ENCODE results near the gene GREB1L. TPM values are rescaled to one million over a fixed set of nuclear protein-coding genes. Genes with fewer than 3 reads are reported as not detected.
A peak's percentile ranks its signal among the peaks of the same experiment; 100 is the strongest.

The GREB1L gene
- total and polyA plus RNA-seq, 11 donors, result 4.0 to 21.5 (median 9.0) TPM

DNA sequence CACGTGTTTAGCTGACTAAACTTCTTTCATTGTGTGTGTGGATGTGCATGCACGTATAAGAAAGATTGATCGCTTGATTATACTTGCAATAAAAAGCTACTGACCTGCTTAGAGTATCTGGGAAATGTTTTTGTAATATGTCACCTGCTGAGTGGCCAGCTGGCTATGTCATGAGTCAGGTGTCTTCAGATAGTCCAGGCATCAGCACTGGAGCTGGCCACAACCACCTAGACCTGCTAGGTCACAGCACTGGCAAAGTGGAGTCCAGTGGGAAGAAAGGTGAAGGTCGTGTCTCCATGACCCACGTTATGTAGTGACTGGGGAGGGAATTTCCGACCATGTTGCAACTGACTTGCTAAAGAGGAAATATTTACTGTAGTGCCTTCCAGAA is 211.5 kb downstream of the GREB1L start:
- peak overlapping the region in 1 of 12 donors; percentile 28 for H3K27ac ChIP-seq
- intact Hi-C loops (cut with DNase I), result no loop called here
- no peak for DNase-seq

GRCh38 chr18:21454725-21455124 is 212.7 kb downstream of the GREB1L start:
- no peak for TF ChIP-seq POLR2A (IDR thresholded peaks at IDR 0.05)
- TF ChIP-seq, protein P1, sequence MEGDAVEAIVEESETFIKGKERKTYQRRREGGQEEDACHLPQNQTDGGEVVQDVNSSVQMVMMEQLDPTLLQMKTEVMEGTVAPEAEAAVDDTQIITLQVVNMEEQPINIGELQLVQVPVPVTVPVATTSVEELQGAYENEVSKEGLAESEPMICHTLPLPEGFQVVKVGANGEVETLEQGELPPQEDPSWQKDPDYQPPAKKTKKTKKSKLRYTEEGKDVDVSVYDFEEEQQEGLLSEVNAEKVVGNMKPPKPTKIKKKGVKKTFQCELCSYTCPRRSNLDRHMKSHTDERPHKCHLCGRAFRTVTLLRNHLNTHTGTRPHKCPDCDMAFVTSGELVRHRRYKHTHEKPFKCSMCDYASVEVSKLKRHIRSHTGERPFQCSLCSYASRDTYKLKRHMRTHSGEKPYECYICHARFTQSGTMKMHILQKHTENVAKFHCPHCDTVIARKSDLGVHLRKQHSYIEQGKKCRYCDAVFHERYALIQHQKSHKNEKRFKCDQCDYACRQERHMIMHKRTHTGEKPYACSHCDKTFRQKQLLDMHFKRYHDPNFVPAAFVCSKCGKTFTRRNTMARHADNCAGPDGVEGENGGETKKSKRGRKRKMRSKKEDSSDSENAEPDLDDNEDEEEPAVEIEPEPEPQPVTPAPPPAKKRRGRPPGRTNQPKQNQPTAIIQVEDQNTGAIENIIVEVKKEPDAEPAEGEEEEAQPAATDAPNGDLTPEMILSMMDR (IDR thresholded peaks at IDR 0.05), result no peak
- H3K27ac ChIP-seq, result no peak overlapping the region
- no peaks in the 10 kb centered on the region for H3K36me3 ChIP-seq
- intact Hi-C loops (cut with DNase I), result no loop called here
- no peak overlapping the region for H3K4me3 ChIP-seq
- peaks cover 0 to 39% (median 7%) of the 10 kb centered on the region in 12 donors for H3K4me1 ChIP-seq
- WGBS, 4 donors, result 79 to 88% (median 85%) methylated on average over 5 of the region's 5 CpGs
- ATAC-seq (no peak), DNase-seq (no peak)
- H3K27me3 ChIP-seq, result no peaks in the 10 kb centered on the region
- no peaks in the 10 kb centered on the region for H3K9me3 ChIP-seq

More for the DNA sequence above, 211.5 kb downstream of the GREB1L start:
- no peak for TF ChIP-seq POLR2A (IDR thresholded peaks at IDR 0.05)
- TF ChIP-seq, protein P1 (IDR thresholded peaks at IDR 0.05), result no peak
- Histone ChIP-seq H3K27me3 (no peaks in the 10 kb centered on the region), H3K36me3 (no peaks in the 10 kb centered on the region), H3K4me1 (peaks cover 0 to 40% (median 8%) of the 10 kb centered on the region in 12 donors), H3K4me3 (no peak overlapping the region), H3K9me3 (no peaks in the 10 kb centered on the region)
- ATAC-seq, result peak in 3 of 4 donors; percentile 30 to 50 (median 45)
- 45 to 67% (median 57%) methylated on average over 4 to 6 of the region's 6 CpGs for WGBS, 4 donors

DNA sequence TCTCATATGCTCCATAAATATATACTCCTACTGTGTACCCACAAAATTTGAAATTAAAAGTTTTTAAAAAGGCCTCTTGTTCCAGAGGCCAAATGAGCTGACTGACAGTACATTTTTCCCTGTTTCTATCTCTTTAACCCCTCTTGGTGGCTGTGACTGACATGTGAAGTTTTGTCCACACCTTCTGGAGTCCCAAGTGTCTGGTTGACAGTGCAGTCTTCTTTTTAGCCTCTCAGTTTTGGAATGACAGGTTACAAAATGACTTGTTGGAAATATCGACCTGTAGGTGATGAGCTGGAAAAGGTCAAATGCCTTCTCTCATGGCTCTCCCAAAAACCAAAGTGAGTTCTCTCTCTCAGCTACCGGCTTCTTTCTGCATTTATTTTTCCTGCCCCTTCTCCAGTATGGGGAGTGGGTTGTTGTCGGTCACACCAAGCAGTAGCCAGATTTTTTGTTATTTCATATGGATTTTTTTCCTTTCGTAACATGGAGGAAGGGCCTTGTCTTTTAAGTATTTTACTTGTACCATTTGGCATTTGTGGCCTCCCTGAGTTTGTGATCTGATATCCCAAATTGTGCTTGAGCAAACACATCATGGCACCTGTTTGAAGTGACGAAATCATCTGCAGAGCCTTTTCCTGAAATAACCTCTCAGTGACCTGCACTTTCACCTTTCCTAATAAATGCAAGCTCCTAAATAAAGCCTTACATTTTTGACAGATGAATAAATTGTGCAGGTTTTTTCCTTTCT is 214.6 kb downstream of the GREB1L start:
- Histone ChIP-seq H3K27ac (peak overlapping the region in 1 of 12 donors; percentile 34), H3K36me3 (no peaks in the 10 kb centered on the region), H3K4me3 (no peak overlapping the region), H3K27me3 (no peaks in the 10 kb centered on the region), H3K4me1 (peaks cover 0 to 38% (median 10%) of the 10 kb centered on the region in 12 donors), H3K9me3 (no peaks in the 10 kb centered on the region)
- 73 to 83% (median 76%) methylated on average over 5 of the region's 5 CpGs for WGBS, 4 donors
- ATAC-seq, result no peak
- intact Hi-C loops (cut with DNase I), result no loop called here
- TF ChIP-seq, protein P1 (IDR thresholded peaks at IDR 0.05), result no peak
- no peak for TF ChIP-seq POLR2A (IDR thresholded peaks at IDR 0.05)
- DNase-seq, result no peak

DNA sequence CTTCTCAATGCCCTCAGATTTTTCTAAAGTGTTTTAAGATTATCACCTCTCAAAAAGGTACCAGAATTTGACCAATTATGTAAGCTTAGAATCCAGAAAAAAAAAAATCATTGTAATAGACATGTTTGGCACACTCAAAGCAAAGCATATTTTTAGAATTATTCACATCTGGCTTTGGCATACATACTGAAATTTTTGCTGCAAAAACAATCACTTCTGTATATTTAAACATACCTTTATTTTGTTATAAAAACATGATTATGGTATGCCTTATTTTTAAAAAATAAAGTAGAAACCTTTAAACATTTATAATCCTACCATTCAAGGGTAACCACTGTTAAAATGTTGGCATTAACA is 215.1 kb downstream of the GREB1L start:
- Histone ChIP-seq H3K27ac (no peak overlapping the region), H3K4me1 (peaks cover 0 to 38% (median 10%) of the 10 kb centered on the region in 12 donors), H3K4me3 (no peak overlapping the region), H3K9me3 (no peaks in the 10 kb centered on the region), H3K27me3 (no peaks in the 10 kb centered on the region), H3K36me3 (no peaks in the 10 kb centered on the region)
- no peak for TF ChIP-seq POLR2A (IDR thresholded peaks at IDR 0.05)
- TF ChIP-seq, protein P1 (IDR thresholded peaks at IDR 0.05), result no peak
- DNase-seq, result no peak
- no peak for ATAC-seq
- intact Hi-C loops (cut with DNase I), result no loop called here
